AG04449 (cell line): ENCODE data around the gene C16orf92.

ENCODE experiments used
- CTCF ChIA-PET: fragments of 350-600 bp; formaldehyde crosslinking; extraction: SDS; loops from one replicate; lab custom pipeline; 2021; ENCODE audit warnings: antibody characterized with exemption; lab: Yijun Ruan, JAX
- POLR2A ChIA-PET: fragments of 400-600, 350-600 bp; formaldehyde crosslinking; extraction: SDS; loops from one replicate; lab custom pipeline; 2020; ENCODE audit warnings: antibody characterized with exemption, inconsistent platforms; lab: Yijun Ruan, JAX
- DNase-seq: peaks from one replicate; pipeline ENCODE4 v3.0.0-alpha.2; 2010; ENCODE audit warnings: low read depth, low spot score
- H3K4me3 ChIP-seq: 2 replicates; pipeline ENCODE4 v1.5.1; 2011; ENCODE audit warnings: low read depth, mild to moderate bottlenecking, control low read depth, low read length
- TF ChIP-seq, protein P1 (sequence below): IDR thresholded peaks from one replicate; pipeline ENCODE4 v1.5.1; 2011; ENCODE audit warnings: mild to moderate bottlenecking, moderate library complexity, low read length, control low read depth, inconsistent platforms; ENCODE audit not compliant: insufficient read depth; ENCODE audit errors: missing control alignments

C16orf92 gene

DNA sequence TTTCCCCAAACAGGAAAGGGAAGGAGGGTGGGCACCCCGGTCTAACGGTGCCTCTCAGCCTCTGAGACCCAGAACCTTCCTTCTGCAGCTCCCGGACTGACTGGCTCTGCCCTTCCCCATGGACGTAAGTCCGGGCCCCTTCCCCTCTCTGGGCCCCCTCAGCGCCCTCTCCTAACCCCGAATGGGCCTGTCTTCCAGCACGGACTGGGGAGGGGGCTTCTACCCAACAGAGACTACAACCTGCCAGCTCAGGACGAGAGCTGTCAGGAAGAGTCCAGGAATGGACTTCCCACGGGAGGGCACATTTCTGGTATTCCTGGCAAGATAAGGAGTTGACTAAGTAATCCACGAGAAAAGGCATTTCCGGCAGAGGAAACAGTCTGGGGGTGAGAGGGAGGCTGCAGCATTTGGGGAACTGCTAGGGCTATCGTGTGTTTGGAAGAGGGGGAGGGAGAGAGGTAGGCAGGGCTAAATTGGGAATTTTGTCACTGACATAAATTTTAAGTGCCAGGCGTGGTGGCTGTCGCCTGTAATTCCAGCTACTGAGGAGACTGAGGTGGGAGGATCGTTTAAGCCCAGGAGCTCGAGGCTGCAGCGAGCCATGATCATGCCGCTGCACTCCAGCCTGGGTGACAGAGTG, 30.5 kb downstream of the C16orf92 start:
- ChIA-PET CTCF (interaction anchor here (0.9 to 5.7 kb wide), 8 partner anchors 9 to 205 kb away, joined by 3 to 28 read pairs (median 4); partner anchors contain the start of genes ALDOA and TLCD3B), POLR2A (interaction anchor here (0.6 to 2.5 kb wide), 4 partner anchors 8 to 263 kb away, joined by 3 to 36 read pairs (median 3); partner anchors contain the start of gene ALDOA)
- TF ChIP-seq, protein P1, sequence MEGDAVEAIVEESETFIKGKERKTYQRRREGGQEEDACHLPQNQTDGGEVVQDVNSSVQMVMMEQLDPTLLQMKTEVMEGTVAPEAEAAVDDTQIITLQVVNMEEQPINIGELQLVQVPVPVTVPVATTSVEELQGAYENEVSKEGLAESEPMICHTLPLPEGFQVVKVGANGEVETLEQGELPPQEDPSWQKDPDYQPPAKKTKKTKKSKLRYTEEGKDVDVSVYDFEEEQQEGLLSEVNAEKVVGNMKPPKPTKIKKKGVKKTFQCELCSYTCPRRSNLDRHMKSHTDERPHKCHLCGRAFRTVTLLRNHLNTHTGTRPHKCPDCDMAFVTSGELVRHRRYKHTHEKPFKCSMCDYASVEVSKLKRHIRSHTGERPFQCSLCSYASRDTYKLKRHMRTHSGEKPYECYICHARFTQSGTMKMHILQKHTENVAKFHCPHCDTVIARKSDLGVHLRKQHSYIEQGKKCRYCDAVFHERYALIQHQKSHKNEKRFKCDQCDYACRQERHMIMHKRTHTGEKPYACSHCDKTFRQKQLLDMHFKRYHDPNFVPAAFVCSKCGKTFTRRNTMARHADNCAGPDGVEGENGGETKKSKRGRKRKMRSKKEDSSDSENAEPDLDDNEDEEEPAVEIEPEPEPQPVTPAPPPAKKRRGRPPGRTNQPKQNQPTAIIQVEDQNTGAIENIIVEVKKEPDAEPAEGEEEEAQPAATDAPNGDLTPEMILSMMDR, result no peak
- H3K4me3 ChIP-seq, result peak overlapping the region; percentile 83
- no peak for DNase-seq

DNA sequence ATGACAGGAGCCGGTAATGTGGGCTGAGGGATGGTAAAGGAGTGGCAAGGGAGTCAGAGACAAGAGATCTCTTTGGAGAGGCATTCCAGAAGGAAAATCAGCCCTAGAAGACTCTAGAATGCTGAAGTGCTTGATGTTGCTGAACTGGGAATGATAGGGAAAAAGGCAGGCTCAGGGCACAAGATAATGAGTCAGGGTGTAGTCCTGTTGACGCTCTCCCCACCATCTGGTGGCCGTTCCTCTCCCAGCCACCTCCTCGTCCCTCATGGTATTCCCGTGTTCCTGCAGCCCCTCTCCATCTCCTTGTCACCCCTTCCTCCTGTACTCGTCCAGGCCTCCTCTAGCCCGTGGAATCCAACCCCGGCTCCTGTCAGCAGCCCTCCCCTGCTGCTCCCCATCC, 31.5 kb downstream of the C16orf92 start:
- ChIA-PET CTCF (interaction anchor here (1.4 to 4.3 kb wide), 7 partner anchors 9 to 60 kb away, joined by 3 to 17 read pairs (median 9); partner anchors contain the start of genes ALDOA and GDPD3), POLR2A (interaction anchor here (0.8 to 2.5 kb wide), 3 partner anchors 11 to 264 kb away, joined by 3 to 36 read pairs (median 11); partner anchors contain the start of gene ALDOA)
- no peak for DNase-seq
- TF ChIP-seq, protein P1, result peak; percentile 3
- peak overlapping the region; percentile 9 for H3K4me3 ChIP-seq

DNA sequence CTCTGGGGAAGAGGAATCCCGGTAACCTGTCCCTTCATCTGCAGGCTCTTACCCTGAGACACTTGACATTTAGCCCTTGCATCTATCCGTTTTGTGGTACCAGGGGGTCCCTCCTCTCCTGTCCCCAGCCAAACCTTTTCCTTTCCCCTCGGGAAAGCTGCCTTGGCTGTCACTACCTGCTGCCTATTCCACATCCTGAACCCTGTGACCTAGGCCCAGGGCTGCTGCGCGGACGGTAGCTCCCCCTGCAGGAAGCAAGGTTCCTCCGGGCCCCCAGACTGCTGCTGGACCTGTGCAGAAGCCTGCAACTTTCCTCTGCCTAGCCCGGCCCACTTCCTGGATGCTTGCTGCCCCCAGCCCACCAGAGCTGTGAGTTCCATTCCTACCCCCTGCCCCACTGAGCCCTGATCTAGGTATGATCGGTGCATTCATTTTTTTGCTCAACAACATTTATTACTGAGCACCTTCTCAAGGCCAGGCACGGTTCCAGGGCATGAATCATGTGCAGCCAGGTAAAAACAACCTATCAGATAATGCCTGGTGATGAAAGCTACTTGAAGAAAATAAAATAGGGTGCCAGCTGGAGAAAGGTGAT, 32.1 kb downstream of the C16orf92 start:
- H3K4me3 ChIP-seq, result no peak overlapping the region; the same call in 1 of the 2 replicates
- ChIA-PET POLR2A (interaction anchor here (2.1 kb wide), 1 partner anchor 10 kb away, joined by 11 read pairs; the partner anchor contains the start of gene ALDOA), CTCF (interaction anchor here (0.5 to 4.3 kb wide), 15 partner anchors 9 to 355 kb away, joined by 3 to 17 read pairs (median 4); partner anchors contain the start of genes ALDOA, GDPD3, KIF22 and TBX6)
- TF ChIP-seq, protein P1, result peak; percentile 72
- DNase-seq, result no peak

DNA sequence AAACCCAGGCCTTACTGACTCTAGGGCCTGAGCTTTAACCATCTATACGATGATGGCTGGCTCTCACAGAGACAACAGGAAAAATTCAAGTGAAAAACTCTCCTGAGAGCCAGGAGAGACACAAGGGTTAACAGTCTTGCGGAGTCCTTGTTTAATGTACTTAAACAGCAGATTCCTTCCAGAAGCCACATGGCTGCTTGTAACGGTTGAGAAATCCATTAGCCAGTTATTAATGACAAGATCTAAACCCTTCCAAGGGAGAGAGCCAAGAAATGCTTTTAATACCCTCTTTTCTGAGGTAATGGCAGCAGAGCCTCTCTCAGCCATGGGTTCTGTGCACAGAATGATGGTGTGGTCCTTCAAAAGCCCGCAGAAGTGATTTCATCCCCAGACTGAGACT, 37.3 kb downstream of the C16orf92 start:
- TF ChIP-seq, protein P1, result no peak
- ChIA-PET CTCF (no interaction called here), POLR2A (no interaction called here)

DNA sequence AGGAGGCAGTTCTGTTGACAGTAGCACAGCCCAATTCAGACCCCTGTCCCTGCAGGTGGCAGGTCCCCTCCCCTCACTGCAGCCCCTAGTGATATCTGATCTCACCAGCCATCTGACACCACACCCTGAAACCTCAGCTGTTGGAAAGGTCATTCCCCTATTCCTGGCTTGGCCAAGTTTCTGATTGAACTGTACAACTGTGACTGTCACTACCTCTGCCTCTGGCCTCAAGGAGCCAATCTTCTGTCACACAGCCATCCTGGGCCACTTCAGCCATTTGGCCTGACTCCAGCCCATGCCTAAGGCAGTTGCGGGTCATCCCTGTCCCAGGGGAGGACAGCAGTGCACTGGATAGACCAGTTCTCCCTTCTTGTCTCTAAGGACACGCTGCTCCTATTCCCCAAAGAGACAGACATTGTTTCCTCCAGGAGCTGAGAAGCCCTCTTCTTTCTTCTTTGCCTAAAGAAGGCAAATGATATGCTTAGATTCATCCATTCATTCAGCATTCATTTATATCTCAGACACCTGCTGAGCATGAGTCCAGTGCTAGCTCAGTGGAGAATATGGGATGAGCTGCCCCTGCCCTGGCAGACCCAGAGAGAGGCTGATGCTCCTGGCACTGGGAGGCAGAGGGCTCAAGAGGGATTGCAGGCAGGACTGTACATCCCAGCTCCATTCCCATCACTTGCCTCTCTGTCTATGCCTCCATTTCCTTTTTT, 38.0 kb downstream of the C16orf92 start:
- DNase-seq, result no peak
- no peak overlapping the region for H3K4me3 ChIP-seq
- ChIA-PET POLR2A (interaction anchor here (0.6 kb wide), 2 partner anchors 8 to 606 kb away, joined by 3 read pairs; a partner anchor contains a TSS), CTCF (no interaction called here)
- TF ChIP-seq, protein P1, result no peak

More for the DNA sequence above, 37.3 kb downstream of the C16orf92 start:
- no peak for DNase-seq
- H3K4me3 ChIP-seq, result no peak overlapping the region
